SIG-M5 treated with dmso at 0.1 percent for 504 hours (cell line): ENCODE measurements around the gene TYROBP.
"Not testable (repeated sequence)": the region's sequence is repeated elsewhere in the genome, so short reads cannot be mapped to it uniquely, and the experiment has no call there.

Source experiments
- DNase-seq: peaks from one replicate; lab custom pipeline; 2025; ENCODE audit not compliant: unreplicated experiment; lab: John Stamatoyannopoulos, UW

TYROBP gene

GRCh38 chr19:35932291-35932936 lies 24.3 kb upstream of the TYROBP start:
- DNase-seq, result no peak

DNA sequence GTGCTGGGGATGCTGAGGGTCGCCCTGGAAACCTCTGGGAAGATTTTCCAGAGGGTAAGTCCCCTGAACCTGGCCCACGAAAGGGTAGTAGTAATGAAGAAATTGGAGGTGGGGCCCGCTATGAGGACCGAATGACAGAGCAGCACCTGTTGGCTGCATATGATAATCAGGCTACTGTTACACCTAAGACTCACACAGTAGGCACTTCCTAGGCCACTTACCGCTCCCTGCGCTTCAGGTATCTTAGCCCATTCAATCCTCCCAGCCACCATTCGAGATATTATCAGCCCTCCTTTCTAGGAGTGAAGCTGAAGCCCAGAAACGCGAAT lies 23.7 kb upstream of the TYROBP start:
- no peak for DNase-seq

DNA sequence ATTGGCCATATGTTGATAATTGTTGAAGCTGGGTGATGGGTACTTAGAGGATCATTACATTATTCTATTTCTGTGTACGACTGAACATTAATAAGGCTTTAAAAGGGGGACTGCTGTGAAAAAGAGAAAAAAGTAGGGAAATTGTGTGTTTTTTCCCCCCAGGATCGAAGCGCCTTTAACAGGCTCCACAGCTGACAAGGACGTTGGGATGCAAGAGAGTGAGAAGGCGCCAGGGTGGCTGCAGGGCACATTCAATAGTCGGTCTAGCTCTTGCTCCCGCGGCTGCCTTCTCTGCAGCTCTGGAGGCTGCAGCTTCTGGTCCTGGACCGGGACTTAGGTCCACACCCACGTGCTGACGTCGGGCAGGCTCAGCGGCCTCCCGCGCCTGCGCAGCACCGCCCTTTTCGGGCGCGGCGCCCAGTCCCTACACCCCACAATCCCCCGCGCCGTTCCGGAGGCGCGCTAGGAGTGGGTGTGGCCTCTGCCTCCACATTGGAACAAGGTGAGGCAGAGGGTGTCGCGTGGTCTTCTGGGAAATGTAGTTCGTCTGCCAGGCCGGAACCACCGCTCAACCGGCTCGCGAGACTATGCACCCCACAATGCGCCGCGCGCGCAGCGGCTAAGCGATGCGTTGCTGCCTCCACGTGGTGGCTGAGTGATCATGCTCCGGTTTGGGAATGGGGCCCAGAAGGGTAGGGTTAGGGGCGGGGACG lies 23.2 kb upstream of the TYROBP start:
- peak; percentile 99 for DNase-seq

- DNase-seq, result no peak
Observed at GRCh38 chr19:35929876-35930275, 21.8 kb upstream of the TYROBP start.

DNA sequence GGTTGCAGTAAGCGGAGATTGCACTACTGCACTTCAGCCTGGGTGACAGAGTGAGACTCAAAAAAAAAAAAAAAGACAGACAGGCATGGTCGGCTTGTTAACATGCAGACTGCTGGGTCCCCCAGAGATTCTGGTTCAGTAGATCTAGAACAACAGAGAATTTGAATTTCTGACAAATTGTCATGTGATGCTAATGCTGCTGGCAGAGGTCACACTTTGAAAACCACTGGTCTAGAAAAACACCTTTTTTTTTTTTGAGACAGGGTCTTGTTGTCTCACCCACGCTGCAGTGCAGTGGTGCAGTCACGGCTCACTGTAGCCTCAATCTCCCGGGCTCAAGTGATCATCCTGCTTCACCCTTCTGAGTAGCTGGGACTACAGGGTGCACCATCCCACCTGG lies 20.4 kb upstream of the TYROBP start:
- no peak for DNase-seq

DNA sequence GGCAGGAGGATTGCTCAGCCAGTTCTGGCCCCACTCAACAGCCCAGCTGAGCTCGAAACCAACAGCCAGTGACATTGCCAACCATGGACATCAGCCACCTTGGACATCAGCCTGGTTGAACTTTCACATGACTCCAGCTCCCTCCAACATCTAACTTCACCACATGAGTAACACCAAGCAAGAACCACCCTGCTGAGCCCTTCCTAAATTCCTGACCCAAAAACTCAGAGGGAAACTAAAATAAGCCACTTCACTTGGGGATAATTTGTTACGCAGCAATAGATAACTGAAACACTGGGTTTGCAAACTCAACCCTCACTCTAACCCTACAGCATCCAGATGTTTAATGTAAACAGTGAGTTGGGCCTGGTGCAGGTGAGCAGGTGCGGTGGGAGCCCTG lies 17.4 kb upstream of the TYROBP start:
- DNase-seq, result no peak

DNA sequence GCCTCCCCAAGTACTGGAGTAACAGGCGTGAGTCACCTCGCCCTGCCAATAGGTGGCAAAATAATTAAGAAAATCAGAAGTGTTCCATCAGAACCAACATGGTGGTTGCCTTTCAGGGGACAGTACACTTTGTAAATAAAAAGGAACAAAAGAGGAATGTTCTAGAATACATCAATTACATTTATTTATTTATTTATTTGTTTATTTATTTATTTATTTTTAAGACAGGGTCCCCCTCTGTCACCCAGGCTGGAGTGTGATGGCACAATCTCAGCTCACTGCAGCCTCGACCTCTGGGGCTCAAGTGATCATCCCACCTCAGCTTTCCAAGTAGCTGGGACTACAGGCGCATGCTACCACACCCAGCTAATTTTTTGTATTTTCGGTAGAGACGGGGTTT lies 12.9 kb upstream of the TYROBP start:
- no peak for DNase-seq

DNA sequence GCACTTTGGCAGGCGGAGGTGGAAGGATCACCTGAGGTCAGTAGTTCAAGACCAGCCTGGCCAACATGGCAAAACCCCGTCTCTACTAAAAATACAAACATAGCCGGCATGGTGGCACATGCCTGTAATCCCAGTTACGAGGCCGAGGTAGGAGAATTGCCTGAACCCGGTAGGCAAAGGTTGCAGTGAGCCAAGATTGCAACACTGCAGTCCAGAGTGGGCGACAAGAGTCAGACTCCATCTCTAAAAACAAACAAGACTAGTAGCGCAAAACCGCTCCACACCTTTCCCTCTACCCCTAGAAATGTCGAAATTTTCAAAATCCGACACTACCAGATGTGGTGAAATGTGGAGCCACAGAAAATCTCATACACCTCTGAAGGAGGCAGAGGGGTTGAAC lies 11.2 kb upstream of the TYROBP start:
- no peak for DNase-seq

- DNase-seq, result no peak
Observed at GRCh38 chr19:35915443-35915842, 7.3 kb upstream of the TYROBP start.

- DNase-seq, result no peak
Observed at GRCh38 chr19:35913589-35913988, 5.5 kb upstream of the TYROBP start.

DNA sequence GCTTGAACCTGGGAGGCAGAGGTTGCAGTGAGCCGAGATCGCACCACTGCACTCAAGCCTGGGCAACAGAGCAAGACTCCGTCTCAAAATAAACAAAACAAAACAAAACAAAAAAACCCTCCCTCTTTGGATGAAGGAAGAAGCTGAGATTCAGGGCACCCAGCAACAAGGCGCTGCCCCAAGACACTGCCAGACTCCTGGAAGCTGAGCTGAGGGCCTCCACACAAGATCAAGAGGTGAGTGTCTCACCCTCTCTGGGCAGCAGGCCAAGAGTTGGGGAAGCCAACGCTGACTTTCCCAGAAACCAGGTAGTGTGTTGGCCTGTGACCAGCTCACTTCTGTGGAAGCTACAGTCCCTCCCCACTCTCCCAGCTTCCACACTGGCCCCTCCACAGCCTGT lies 3.7 kb upstream of the TYROBP start:
- DNase-seq, result no peak

DNA sequence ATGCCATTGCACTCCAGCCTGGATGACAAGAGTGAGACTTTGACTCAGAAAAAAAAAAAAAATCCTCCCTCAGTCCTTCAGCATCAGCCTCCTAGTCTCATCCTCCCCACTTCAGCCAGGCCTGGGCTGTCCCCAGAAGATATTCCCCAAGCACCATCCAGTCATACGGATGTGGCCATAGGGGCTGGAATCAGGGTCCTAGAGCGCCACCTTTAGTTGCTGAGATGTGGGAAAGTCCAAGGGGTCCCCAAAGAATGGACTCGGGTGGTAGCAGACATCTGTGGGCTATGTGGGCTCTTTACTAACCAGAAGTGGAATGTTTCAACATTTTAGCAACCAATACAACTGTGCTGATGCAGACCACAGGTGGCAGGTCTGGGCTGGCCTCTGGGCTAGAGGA lies 3.1 kb upstream of the TYROBP start:
- DNase-seq, result no peak

- DNase-seq, result not testable (repeated sequence)
Observed at GRCh38 chr19:35910355-35910754, 2.3 kb upstream of the TYROBP start.

DNA sequence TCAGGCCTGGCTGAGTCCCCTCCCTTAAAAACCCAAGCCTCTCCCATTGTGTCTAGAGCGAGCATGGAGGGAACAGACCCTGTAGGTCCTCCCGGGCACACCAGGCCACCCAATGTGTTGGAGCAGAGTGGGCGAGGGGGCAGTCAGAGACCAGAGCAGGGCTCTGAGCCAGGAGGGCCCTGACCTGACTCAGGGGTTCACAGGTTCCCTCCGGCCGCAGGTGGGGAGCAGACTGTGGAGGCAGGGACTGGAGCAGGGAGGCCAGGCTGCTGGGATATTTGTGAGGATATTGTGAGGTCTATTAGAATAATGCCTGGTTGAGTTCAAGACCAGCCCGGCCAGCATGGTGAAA lies 1.6 kb upstream of the TYROBP start:
- DNase-seq, result no peak

DNA sequence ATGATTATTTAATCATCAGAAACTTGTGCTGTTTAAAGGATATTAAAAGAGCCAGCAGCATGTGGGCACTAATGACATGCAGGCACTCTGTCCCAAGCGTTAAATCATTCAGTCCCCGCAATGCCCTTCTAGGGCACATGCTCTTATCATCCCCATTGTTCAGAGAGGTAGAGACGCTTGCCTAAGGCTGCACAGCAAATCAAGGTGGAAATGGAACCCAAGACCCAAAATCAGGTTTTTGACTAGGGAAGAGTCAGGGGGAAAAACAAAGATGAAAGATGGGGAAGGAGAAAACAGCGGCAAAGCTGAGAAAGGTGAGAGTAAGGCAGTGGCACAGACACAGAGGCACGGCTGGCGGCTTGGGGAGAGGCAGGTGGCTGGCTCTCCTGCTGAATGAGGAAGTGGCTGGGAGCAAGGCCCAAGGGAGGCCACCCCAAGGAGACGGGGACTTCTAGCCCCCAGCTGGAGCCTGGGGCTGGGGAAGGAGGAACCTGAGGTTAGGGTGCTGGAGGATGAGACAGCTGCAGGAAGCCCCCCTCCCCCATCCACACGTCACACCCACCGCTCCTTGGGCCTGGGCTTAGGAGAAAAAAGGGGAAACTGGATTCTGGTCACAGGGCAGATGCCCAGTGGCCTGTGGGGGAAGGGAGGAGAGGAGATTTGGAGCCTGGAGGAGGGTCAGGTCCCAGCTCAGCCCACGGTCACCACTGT lies 1.0 kb upstream of the TYROBP start:
- DNase-seq, result peak; percentile 97

GRCh38 chr19:35907377-35907745 lies 734 bp downstream of the TYROBP start:
- DNase-seq, result no peak

DNA sequence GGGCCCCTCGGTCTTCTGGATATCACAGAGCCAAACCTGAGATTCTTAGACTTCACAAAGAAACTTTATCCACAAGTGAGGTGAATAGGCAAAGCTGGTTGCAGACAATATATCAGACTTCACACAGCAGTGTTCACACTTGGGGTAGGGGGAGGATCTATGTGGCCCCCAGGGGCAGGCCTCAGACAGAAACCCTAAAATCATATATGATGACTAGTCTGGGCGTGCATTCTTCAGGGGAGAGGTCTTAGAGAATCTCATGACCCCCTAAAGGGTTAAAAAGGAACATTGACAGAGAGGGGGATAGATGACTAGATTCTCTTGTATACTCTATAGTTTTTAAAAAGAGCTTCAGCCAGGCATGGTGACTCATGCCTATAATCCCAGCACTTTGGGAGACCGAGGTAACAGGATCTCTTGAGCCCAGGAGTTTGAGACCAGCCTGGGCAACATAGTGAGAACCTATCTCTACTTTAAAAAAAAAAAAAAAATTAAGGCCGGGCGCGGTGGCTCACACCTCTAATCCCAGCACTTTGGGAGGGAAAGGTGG lies 2.8 kb downstream of the TYROBP start:
- no peak for DNase-seq

DNA sequence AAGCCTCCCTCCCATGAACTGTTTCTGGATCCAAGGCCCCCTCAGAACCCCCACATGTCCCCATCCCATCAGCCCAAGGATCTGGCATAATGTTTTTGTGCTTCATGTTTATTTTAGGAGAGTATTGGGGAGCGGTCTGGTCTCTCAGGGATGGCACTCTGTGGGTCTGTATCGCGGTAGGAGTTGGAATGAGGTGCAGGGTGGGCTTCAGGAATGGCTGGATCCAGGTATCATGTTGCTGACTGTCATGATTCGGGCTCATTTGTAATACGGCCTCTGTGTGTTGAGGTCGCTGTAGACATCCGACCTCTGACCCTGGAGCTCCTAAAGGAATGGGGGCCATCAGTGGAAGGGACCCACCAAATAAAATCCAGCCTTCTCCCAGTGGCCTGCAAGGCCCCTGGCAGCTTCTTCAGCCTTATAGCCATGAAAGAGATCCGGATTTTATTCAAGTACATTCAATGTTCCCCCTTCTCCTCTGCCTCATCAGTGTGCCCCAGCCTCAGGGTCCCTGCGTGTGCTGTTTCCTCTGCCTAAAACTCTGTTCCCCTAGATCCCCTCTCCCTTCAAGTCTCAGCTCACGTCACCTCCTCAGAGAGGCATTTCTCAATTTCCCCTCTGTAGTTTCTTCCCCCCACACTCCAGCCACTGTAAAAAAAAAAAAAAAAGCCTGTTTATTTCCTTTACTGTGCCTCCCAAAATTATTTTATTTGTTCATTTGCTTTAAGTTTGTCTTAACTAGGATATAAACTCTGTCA lies 3.6 kb downstream of the TYROBP start:
- DNase-seq, result peak; percentile 86

GRCh38 chr19:35903550-35904179 lies 4.4 kb downstream of the TYROBP start:
- DNase-seq, result peak; percentile 94

DNA sequence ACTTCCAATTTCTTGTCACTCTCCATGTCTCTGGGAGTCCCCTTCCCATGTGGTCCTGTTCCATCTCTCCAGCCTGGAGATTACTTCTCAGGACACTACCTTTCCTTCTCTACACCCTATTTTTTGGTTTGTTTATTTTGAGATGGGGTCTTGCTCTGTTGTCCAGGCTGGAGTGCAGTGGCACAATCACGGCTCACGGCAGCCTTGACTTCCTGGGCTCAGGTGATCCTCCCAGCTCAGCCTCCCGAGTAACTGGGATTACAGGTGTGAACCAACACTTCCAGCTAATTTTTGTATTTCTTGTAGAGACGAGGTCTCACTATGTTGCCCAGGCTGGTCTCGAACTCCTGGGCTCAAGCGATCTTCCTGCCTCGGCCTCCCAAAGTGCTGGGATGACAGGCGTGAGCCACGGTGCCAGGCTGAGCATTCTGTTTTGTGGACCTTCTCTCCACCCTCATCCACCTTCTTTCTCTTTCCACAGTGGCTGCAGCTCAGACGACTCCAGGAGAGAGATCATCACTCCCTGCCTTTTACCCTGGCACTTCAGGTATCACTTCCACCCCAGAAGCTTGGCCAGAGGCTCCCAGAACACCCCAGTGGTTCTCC lies 5.1 kb downstream of the TYROBP start:
- no peak for DNase-seq
